Anterior cingulate cortex (tissue), 58 donors: ENCODE data around the gene FCER1G.

Experiments used
- DNase-seq, 58 donors: peaks; one replicate each; lab custom pipeline; 2025; lab: John Stamatoyannopoulos, UW

The FCER1G gene

GRCh38 chr1:161258439-161259344 is 43.6 kb downstream of the FCER1G start, which contains the start of gene PCP4L1:
Gene PCP4L1 (plus strand): TSS chr1:161258745. CDS start chr1:161258975, 230 bp downstream.
- peak in 53 of 58 donors; percentile 3 to 76 (median 49) for DNase-seq

DNA sequence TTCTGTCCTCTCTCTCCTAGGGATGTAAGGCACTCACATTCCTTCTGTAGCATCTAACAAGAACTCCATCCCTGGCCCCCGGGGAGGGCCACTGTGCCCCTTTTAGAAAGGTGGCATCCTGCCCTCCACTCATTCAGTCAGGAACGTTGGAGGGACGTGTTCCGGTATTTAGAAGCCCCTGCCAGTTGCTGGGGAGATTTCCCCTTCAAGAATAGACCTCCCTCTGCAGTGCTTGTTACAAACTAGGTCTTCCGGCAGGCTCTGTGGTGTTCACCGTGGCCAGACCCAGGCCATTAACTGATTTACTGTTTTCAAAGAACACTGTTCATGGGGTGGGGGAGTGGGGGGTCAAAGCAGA is 44.2 kb downstream of the FCER1G start:
- DNase-seq, result peak in 1 of 58 donors; percentile 2

- no peak for DNase-seq
These were observed 44.7 kb downstream of the FCER1G start for GRCh38 chr1:161259765-161260164.

GRCh38 chr1:161260376-161261260 is 45.5 kb downstream of the FCER1G start:
- no peak for DNase-seq

- DNase-seq, result peak in 6 of 58 donors; percentile 1 to 24 (median 3)
These were observed 46.5 kb downstream of the FCER1G start for GRCh38 chr1:161261261-161262235.

- DNase-seq, result no peak
These were observed 50.2 kb downstream of the FCER1G start for GRCh38 chr1:161265305-161265704.

DNA sequence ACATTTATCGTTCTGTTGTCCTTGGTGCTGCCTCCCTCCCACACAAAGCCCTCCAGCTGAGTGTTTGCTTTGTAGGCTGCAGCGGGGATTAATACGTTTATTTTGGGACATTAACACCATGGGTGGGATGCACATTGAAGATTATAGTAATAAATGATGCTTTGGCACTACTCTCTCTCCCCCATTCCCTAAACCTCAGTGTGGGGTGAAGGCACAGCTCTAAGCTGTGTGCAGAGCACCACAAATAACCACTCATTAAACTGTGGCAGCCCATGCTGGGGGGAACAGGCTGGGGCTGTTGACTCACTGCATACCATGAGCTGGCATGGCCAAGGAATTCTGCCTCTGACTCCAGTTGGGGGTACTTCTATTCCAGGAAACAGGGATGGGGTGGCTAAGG is 51.1 kb downstream of the FCER1G start:
- no peak for DNase-seq

DNA sequence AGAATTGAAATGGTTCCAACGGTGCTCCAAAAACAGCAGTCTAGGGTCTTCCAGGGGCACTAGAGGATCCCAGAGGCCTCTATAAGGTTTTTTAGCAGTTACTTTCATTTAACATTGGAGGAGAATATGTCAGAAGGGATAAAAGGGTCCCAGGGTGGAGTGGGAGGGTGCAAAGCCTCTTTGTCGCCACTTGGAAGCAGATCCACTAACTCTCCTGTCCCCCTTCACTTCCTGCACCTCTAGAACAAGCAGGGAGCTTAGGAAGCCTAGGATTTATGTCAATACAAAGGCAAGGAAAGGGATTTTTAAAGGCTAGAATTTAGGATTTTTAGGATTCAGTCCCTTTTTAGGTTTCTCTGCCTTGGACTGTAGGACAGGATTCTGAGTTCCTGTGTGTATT is 51.7 kb downstream of the FCER1G start:
- no peak for DNase-seq

DNA sequence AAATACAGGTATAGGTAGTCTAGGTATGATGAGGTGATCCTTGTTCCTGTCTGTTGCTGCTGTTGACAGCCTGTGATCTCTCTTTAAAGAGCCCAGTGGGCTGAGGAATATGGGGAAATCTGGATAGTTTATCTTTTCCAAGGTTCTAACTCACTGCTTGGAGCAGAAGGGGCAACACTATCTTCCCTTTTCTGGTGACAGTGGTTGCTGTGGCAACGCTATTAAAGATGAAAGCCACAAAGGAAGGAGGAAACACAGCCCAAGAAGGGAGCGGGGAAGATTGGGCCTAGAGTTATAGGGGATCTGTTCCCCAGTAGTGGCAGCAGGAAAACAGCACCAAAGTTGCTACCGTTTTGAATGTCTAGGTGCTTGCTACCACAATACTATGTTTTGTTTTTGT is 52.2 kb downstream of the FCER1G start:
- no peak for DNase-seq
